Daoy (cell line): ENCODE results near the gene MTG2. TPM values are rescaled to one million over a fixed set of nuclear protein-coding genes. Genes with fewer than 3 reads are reported as not detected.

Source experiments
- DNase-seq: peaks from one replicate; pipeline ENCODE4 v3.0.0-alpha.2; 2015; ENCODE audit warnings: low read depth
- total RNA-seq: library from RNA; depleted of rRNA; stranded (reverse); fragments of >200 nt; shearing (Covaris generic); gene quantifications from 2 replicates; pipeline ENCODE4 v1.2.3, GENCODE V29; 2014

MTG2 gene
- total RNA-seq, 1 experiment from 2014 or later = 23.0 TPM

DNA sequence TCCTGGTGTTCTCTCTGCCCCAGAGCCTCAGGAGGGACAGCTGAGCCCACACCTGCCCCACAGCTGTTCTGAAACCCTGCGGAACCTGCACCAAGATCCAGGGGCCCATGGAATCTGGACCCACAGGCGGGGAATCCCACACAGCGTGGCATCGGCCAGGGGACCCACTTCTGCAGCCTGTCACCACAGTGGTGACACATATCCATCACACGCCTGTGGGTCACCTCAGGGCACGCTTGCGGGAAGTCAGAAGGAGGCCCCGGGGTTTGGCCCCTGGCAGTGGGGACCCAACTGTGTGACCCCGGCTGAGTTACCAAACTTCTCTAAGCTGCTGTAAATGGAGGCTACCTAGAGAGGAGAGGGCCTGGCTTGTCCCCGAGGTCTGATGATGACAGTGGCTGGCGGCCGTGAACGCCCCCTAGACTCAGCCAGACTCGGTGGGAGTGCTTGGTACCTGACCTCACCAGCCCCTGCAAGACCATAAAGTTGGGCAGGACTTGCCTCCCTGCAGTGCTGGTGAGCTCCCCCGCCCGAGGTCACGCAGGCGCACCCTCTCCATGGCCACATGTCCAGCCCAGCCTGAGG, 39.5 kb downstream of the MTG2 start:
- DNase-seq = no peak

DNA sequence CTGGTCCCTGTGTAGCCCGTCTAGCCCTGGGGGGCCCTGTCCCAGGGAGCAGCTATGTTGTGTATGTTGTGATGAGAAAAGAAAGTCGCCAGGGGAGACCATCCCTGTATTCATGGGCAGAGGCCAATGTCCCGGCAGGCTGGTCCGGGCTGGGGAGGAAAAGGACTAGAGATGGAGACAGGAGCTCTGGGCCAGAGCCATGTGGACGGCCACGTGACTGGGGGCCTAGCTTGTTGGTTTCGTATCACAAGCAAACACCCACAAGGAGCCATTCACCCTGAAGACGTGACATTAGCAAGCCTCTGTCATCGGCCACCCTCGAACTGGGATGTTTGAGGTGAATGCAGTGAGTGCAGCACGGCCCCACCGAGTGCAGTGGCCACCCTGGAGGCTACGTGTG, 40.1 kb downstream of the MTG2 start:
- no peak for DNase-seq

DNA sequence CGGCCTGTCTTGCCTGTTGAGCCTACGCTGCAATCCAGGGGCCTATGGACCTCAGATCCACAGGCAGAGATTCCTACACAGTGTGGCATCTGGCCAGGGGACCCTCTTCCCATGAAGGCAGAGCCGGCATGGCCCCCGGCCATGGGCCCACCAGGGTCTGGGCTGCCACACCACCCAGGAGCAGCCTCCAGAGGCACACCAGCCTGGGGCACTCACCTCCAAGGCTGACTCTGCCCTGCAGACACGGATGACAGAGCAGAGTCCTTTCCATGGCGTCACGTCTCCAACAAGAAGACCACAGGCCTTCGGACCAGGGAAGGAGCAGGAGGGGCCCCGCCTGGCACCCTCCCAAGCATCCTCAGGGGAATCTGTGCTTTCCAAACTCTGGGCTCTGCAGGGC, 40.7 kb downstream of the MTG2 start:
- no peak for DNase-seq

GRCh38 chr20:62224113-62224855, 41.5 kb downstream of the MTG2 start:
- DNase-seq = no peak

- DNase-seq = no peak
Observed at GRCh38 chr20:62225026-62225425, 42.2 kb downstream of the MTG2 start.

DNA sequence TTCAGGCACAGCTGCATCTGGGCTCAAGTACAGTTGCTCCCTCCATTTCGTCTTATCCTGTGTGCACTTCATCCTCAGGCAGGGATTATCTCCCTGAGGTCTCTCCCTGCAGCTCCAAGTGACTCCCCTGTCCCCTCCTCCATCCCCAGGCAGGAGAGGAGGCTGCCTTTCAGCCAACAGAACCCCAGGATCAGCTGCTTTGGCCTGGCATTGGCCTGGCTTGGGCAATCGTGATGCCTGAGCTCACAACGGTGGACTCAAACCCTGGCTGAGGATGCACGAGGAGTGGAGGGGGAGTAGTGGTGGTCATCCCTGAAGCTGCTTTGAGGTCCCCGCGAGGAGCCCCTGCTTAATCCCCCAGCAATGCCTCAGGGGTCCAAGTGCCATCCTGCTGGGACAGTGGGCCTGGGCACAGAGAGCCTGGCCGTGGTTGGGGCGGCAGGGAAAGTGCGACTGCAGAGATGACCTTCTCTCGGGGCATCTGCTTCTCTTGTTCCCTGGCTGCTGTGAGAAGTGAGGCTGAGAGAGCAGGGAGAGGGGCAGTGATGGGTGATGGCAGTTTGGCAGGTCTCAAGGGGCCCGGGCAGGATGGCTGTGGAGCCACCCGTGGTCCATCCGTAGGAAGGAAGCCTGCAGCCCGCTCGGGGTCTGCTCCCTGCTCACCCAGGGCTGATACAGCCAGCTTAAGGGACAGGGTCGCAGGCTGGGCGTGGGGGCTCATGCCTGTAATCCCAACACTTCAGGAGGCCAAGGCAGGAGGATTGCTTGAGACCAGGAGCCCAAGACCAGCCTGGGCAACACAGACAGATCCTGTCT, 43.2 kb downstream of the MTG2 start:
- no peak for DNase-seq

- DNase-seq = no peak
Observed at GRCh38 chr20:62226707-62227590, 44.1 kb downstream of the MTG2 start.

DNA sequence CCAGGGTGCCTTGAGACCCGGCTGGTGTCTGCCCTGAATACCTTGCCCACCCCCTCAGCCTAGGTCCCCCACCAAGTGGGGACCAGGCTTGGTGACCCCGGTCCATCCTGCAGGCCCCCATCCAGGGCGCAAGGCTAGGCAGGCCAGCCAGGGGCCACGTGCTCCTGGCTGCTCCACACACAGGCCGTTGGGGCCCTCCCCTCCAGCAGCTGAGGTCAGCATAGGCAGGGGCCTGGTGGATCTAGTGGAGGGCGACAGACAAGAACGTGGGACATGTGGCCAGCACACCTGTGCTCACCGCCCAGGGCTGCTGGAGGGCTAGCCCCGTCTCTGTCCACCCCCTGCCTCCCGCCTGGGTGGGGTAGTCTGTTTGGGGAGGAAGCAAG, 44.8 kb downstream of the MTG2 start:
- no peak for DNase-seq

GRCh38 chr20:62227977-62228958, 45.4 kb downstream of the MTG2 start:
- no peak for DNase-seq

DNA sequence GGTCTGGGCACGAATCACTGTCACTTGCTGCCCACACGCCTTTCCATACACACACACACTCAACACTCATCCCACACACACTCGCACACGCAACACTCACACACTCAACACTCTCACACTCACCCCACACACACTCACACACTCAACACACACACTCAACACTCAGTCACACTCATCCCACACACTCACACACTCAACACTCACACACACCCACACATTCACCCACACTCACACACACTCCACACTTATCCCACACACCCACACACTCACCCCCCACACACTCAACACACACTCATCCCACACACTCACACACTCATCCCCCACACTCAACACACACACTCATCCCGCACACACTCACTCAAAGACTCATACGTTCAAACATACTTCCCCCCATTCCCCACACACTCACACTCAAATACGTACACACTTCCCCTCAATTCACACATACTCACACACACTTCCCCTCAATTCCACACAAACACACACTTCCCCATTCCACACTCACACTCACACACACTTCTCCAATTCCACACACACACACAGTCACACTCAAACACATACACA, 46.2 kb downstream of the MTG2 start:
- no peak for DNase-seq

DNA sequence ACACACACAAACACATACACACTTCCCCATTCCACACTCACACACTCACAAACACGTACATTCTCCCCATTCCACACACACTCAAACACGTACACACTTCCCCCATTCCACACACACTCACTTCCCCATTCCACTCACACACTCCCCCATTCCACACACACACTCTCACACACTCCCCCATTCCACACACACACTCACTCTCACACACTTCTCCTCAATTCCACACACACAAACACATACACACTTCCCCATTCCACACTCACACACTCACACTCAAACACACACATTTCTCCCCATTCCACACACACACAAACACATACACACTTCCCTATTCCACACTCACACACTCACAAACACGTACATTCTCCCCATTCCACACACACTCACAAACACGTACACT, 46.8 kb downstream of the MTG2 start:
- DNase-seq = no peak

- DNase-seq = no peak
Observed at GRCh38 chr20:62230276-62230675, 47.4 kb downstream of the MTG2 start.

DNA sequence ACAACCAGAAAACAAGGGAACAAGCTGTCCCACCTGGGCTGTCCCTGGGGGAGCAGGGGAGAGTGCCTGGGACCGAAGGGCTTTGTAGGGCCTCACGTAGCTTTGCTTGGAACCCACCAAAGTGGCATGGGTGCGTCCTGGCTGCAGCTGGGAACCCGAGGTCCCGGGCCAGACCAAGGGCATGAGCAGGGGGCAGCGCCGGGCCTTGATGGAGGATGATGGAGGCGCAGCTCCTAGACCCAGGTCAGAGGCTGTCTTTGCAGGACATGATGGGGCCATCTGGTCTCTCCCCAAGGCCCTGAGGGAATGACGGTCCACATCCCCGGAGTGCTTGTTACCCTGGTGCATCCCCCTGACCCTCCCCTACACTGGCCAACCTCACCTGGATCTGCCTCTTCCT, 47.9 kb downstream of the MTG2 start:
- no peak for DNase-seq

- no peak for DNase-seq
Observed at GRCh38 chr20:62231292-62231691, 48.5 kb downstream of the MTG2 start.

- DNase-seq = no peak
Observed at GRCh38 chr20:62232194-62232593, 49.4 kb downstream of the MTG2 start.

DNA sequence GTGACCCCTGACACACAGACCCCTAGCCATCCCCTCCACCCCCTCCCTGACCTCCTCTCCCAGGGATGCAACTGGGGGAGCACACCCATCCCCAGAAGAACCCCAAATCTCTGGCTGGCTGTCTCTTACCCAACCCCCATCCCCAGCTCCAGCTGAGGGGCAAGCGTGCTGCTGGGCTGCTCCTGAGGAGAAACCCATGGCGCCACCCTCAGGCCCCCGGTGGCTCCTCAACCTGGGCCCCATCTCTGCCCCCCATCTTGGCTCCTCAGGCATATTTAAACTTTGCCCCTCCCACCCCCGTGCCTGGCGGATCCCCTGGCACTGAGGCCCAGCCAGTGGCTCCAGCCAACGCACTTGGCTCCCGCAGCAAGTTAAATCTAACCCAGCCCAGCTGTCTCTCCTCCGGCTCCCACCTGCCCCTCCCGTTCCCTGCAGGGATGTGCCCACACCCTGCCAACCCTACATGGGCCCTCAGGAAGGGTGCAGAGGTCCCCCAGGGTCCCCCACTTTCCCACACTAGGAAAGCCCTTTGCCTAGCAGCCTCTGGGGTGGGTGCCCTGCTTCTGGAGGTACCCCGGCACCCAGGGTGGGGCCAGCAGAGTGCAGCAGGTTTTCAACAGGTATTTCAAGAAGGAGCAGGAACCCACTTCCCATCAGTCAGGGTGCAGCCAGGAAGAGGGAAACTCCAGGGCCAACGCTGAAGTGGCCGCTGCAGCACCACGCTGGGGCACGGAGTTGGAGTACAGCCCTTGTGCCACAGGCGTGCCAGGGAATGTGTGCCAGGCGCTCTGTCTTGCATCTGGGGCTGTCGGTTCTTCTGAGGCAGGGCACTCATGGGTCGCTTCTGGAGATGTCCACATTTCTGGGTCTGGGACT, 50.2 kb downstream of the MTG2 start:
- DNase-seq = no peak

DNA sequence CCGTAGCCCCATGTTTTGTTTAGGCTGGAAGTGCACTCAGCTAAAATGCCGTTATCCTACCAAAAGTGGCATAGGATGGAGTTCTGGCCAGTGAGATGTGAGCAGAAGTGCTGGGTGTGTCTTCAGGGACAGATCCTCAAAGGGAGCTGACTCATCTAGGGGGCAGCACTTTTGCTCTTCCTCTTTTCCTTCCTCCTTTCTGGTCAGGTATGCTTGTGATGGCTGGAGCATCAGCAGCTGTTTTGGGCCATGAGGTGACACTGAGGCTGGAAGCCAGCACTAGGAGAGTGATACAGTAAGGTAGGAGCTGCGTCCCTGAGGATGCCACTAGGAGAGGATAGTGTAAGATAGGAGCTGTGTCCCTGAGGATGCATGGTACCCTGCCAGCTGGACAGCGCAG, 50.9 kb downstream of the MTG2 start:
- DNase-seq = no peak

DNA sequence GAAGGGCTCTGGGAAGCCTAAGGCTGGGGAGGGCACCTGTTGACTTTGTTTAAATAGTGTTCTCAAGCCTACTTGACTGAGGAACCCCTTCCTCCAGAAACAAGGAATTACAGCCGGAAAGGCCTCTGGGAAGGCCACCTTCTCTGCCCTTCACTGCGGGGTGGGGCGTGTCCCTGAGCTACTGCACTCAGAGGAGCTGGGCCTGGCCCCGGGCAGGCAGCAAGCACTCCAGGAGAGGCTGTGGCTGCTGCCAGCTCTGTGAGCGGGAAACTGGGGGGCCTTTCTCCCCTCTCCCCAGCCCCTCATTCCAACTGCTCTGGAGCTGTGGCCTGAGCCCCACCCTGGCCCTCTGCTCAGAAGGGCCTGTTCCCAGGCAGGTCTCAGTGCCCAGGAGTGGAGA, 51.5 kb downstream of the MTG2 start:
- no peak for DNase-seq

GRCh38 chr20:62235001-62235776, 52.4 kb downstream of the MTG2 start:
- no peak for DNase-seq
